ENCODE results near the gene C1orf50.
A peak's percentile ranks its signal among the peaks of the same experiment; 100 is the strongest.

Gene C1orf50

GRCh38 chr1:42767510-42768000 lies 506 bp downstream of the C1orf50 start (continued):
- TF ChIP-seq PRDM10 (tag by site-specific recombination; IDR thresholded peaks at IDR 0.05) = 0 out of 2 replicates have a peak, but pooled peaks have one; percentile 5
- 0 out of 2 replicates have a peak, but pooled peaks have one; percentile 10 for TF ChIP-seq ZXDB (tag by site-specific recombination; IDR thresholded peaks at IDR 0.05)
- 0 out of 2 replicates have a peak, but pooled peaks have one; percentile 82 for TF ChIP-seq ZNF324 (tag by site-specific recombination; IDR thresholded peaks at IDR 0.05)
- peak; percentile 65; the same call in 1 of the 2 replicates for TF ChIP-seq ZNF561 (tag by site-specific recombination; IDR thresholded peaks at IDR 0.05; ENCODE audit: borderline replicate concordance)
- peak; percentile 12; the same call in 1 of the 2 replicates for TF ChIP-seq ZBTB20 (tag by site-specific recombination; IDR thresholded peaks at IDR 0.05)
- 0 out of 2 replicates have a peak, but pooled peaks have one; percentile 5 for TF ChIP-seq ZNF2 (tag by site-specific recombination; IDR thresholded peaks at IDR 0.05)
- TF ChIP-seq YY2 (tag by site-specific recombination; IDR thresholded peaks at IDR 0.05) = 0 out of 2 replicates have a peak, but pooled peaks have one; percentile 64
- TF ChIP-seq, protein P1, sequence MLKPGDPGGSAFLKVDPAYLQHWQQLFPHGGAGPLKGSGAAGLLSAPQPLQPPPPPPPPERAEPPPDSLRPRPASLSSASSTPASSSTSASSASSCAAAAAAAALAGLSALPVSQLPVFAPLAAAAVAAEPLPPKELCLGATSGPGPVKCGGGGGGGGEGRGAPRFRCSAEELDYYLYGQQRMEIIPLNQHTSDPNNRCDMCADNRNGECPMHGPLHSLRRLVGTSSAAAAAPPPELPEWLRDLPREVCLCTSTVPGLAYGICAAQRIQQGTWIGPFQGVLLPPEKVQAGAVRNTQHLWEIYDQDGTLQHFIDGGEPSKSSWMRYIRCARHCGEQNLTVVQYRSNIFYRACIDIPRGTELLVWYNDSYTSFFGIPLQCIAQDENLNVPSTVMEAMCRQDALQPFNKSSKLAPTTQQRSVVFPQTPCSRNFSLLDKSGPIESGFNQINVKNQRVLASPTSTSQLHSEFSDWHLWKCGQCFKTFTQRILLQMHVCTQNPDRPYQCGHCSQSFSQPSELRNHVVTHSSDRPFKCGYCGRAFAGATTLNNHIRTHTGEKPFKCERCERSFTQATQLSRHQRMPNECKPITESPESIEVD (tag by site-specific recombination; IDR thresholded peaks at IDR 0.05) = no peak

DNA sequence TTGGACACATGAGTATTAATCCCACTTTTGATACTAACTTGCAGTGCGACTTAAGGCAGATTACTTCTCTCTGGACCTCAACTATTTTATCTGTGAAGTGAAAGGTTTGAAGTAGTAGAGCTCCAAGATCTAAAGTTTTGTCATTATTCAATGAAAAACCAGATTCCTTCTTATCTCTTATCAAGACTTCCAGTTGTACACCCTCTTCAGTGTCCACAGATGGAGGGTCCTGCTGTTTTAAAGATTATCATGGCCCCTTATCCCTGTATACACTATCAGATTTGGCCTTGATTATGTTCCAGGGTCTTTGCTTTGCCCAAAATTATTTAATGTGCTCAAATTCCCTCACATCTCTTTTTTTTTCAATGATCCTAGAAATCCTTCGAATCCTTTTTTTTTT lies 1.1 kb downstream of the C1orf50 start:
- peak overlapping the region; percentile 100 for H3K4me3 ChIP-seq (ENCODE audit: low read depth, low read length)
- POLR2A ChIA-PET = interaction anchor here (1.8 to 3.4 kb wide), 3 partner anchors 8 to 78 kb away, joined by 9 to 35 read pairs (median 13); partner anchors contain the start of gene ZNF691
- TF ChIP-seq, protein P2, sequence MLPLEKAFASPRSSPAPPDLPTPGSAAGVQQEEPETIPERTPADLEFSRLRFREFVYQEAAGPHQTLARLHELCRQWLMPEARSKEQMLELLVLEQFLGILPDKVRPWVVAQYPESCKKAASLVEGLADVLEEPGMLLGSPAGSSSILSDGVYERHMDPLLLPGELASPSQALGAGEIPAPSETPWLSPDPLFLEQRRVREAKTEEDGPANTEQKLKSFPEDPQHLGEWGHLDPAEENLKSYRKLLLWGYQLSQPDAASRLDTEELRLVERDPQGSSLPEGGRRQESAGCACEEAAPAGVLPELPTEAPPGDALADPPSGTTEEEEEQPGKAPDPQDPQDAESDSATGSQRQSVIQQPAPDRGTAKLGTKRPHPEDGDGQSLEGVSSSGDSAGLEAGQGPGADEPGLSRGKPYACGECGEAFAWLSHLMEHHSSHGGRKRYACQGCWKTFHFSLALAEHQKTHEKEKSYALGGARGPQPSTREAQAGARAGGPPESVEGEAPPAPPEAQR (tag by site-specific recombination; IDR thresholded peaks at IDR 0.05) = no peak
- TF ChIP-seq, protein P3, sequence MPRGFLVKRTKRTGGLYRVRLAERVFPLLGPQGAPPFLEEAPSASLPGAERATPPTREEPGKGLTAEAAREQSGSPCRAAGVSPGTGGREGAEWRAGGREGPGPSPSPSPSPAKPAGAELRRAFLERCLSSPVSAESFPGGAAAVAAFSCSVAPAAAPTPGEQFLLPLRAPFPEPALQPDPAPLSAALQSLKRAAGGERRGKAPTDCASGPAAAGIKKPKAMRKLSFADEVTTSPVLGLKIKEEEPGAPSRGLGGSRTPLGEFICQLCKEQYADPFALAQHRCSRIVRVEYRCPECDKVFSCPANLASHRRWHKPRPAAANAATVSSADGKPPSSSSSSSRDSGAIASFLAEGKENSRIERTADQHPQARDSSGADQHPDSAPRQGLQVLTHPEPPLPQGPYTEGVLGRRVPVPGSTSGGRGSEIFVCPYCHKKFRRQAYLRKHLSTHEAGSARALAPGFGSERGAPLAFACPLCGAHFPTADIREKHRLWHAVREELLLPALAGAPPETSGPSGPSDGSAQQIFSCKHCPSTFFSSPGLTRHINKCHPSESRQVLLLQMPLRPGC (tag by site-specific recombination; IDR thresholded peaks at IDR 0.05) = no peak
- TF ChIP-seq, protein P4, sequence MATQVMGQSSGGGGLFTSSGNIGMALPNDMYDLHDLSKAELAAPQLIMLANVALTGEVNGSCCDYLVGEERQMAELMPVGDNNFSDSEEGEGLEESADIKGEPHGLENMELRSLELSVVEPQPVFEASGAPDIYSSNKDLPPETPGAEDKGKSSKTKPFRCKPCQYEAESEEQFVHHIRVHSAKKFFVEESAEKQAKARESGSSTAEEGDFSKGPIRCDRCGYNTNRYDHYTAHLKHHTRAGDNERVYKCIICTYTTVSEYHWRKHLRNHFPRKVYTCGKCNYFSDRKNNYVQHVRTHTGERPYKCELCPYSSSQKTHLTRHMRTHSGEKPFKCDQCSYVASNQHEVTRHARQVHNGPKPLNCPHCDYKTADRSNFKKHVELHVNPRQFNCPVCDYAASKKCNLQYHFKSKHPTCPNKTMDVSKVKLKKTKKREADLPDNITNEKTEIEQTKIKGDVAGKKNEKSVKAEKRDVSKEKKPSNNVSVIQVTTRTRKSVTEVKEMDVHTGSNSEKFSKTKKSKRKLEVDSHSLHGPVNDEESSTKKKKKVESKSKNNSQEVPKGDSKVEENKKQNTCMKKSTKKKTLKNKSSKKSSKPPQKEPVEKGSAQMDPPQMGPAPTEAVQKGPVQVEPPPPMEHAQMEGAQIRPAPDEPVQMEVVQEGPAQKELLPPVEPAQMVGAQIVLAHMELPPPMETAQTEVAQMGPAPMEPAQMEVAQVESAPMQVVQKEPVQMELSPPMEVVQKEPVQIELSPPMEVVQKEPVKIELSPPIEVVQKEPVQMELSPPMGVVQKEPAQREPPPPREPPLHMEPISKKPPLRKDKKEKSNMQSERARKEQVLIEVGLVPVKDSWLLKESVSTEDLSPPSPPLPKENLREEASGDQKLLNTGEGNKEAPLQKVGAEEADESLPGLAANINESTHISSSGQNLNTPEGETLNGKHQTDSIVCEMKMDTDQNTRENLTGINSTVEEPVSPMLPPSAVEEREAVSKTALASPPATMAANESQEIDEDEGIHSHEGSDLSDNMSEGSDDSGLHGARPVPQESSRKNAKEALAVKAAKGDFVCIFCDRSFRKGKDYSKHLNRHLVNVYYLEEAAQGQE (tag by site-specific recombination; IDR thresholded peaks at IDR 0.05) = no peak
- no peak for TF ChIP-seq ZNF76 (tag by site-specific recombination; IDR thresholded peaks at IDR 0.05; ENCODE audit: borderline replicate concordance, low read depth)
- no peak for TF ChIP-seq ZFP3 (tag by site-specific recombination; IDR thresholded peaks at IDR 0.05; ENCODE audit: low read depth)
- no peak for TF ChIP-seq ZNF792 (tag by site-specific recombination; IDR thresholded peaks at IDR 0.05)
- TF ChIP-seq ZNF221 (tag by site-specific recombination; IDR thresholded peaks at IDR 0.05; ENCODE audit: borderline replicate concordance) = no peak
- TF ChIP-seq ZNF146 (tag by site-specific recombination; IDR thresholded peaks at IDR 0.05) = no peak
- no peak for TF ChIP-seq ZNF274 (IDR thresholded peaks at IDR 0.05; ENCODE audit: low read length)
- TF ChIP-seq ZNF274 (tag by site-specific recombination; IDR thresholded peaks at IDR 0.05; ENCODE audit: borderline replicate concordance) = no peak
- TF ChIP-seq RBAK (tag by site-specific recombination; IDR thresholded peaks at IDR 0.05) = no peak
- TF ChIP-seq ZNF114 (tag by site-specific recombination; IDR thresholded peaks at IDR 0.05) = no peak
- no peak for TF ChIP-seq ZEB2 (tag by site-specific recombination; IDR thresholded peaks at IDR 0.05)
- no peak for TF ChIP-seq ZNF311 (tag by site-specific recombination; IDR thresholded peaks at IDR 0.05; ENCODE audit: borderline replicate concordance)
- no peak for TF ChIP-seq ZNF138 (tag by site-specific recombination; IDR thresholded peaks at IDR 0.05; ENCODE audit: borderline replicate concordance)

More for the DNA sequence above, 1.1 kb downstream of the C1orf50 start:
- CTCF ChIA-PET = interaction anchor here (0.9 to 4.7 kb wide), 5 partner anchors 9 to 306 kb away, joined by 3 to 19 read pairs (median 6); no protein-coding TSS in a partner anchor
- H3K4me1 ChIP-seq (ENCODE audit: control insufficient read depth, insufficient read depth, low read length) = no peaks in the 10 kb centered on the region
- H3K36me3 ChIP-seq (ENCODE audit: control insufficient read depth in 2 of 2, insufficient read depth in 1 of 2, low read length in 2 of 2) = peaks cover 9 to 12% of the 10 kb centered on the region in 2 experiments; a peak in 2 of 3 replicates
- H3K27ac ChIP-seq (ENCODE audit: extremely low read depth, low read depth, low read length) = no peak overlapping the region
- H3K9me3 ChIP-seq (ENCODE audit: control insufficient read depth, insufficient read depth, low read depth, low read length) = no peaks in the 10 kb centered on the region
